C4-2B (cell line): ENCODE data around the gene PATJ.

Source experiments
- CTCF ChIP-seq: fragments of 450-650 bp; conservative IDR thresholded peaks from 2 replicates; pipeline ENCODE4 v1.5.1; 2017; ENCODE audit warnings: mild to moderate bottlenecking
- ZFX ChIP-seq: fragments of 450-650 bp; IDR thresholded peaks from 2 replicates; pipeline ENCODE4 v1.6.1; 2017

- TF ChIP-seq CTCF (no peak), ZFX (no peak)
These were observed 438.4 kb downstream of the PATJ start for GRCh38 chr1:62180639-62181038.
